ENCODE results near the gene LGALS9. TPM values are rescaled to one million over a fixed set of nuclear protein-coding genes. Genes with fewer than 3 reads are reported as not detected.
"Not testable (repeated sequence)": the region's sequence is repeated elsewhere in the genome, so short reads cannot be mapped to it uniquely, and the experiment has no call there.

LGALS9 gene
- total RNA-seq, 2 donors from 2014 or later, result 44.8 to 46.3 TPM

- H3K36me3 Mint-ChIP-seq (ENCODE audit: insufficient read depth in 2 of 2); DNase-seq; H3K4me3 Mint-ChIP-seq; H3K27me3 Mint-ChIP-seq (ENCODE audit: low read depth); H3K27ac Mint-ChIP-seq; H3K4me1 Mint-ChIP-seq (ENCODE audit: low read depth); H3K9me3 Mint-ChIP-seq: not testable (repeated sequence)
- peak in 1 of 2 donors; percentile 13 for ATAC-seq (replicated peaks in 1 of 2)
Measured at GRCh38 chr17:27637818-27638217, 6.8 kb downstream of the LGALS9 start.

- not testable (repeated sequence) for H3K9me3 Mint-ChIP-seq; ATAC-seq (replicated peaks in 1 of 2); H3K4me1 Mint-ChIP-seq (ENCODE audit: low read depth); H3K27ac Mint-ChIP-seq; H3K36me3 Mint-ChIP-seq (ENCODE audit: insufficient read depth in 2 of 2); DNase-seq; H3K4me3 Mint-ChIP-seq; H3K27me3 Mint-ChIP-seq (ENCODE audit: low read depth)
Measured at GRCh38 chr17:27638415-27638914, 7.5 kb downstream of the LGALS9 start.

- Mint-ChIP-seq H3K4me1 (ENCODE audit: low read depth) (no peaks in the 10 kb centered on the region), H3K9me3 (no peaks in the 10 kb centered on the region)
Measured at GRCh38 chr17:27640790-27641189, 9.8 kb downstream of the LGALS9 start.

GRCh38 chr17:27644586-27644985 lies 13.6 kb downstream of the LGALS9 start:
- ATAC-seq (replicated peaks in 1 of 2) (no peak), DNase-seq (no peak)
- no peaks in the 10 kb centered on the region for H3K9me3 Mint-ChIP-seq
- H3K27me3 Mint-ChIP-seq (ENCODE audit: low read depth), result no peaks in the 10 kb centered on the region
- no peak overlapping the region for H3K4me3 Mint-ChIP-seq
- H3K27ac Mint-ChIP-seq, result no peak overlapping the region
- peaks cover 1 to 4% of the 10 kb centered on the region in 2 donors for H3K36me3 Mint-ChIP-seq (ENCODE audit: insufficient read depth in 2 of 2)
- no peaks in the 10 kb centered on the region for H3K4me1 Mint-ChIP-seq (ENCODE audit: low read depth)

More at GRCh38 chr17:27640790-27641189, 9.8 kb downstream of the LGALS9 start:
- ATAC-seq (replicated peaks in 1 of 2), result no peak
- H3K4me3 Mint-ChIP-seq, result no peak overlapping the region
- DNase-seq, result no peak
- H3K27me3 Mint-ChIP-seq (ENCODE audit: low read depth), result no peaks in the 10 kb centered on the region
- H3K27ac Mint-ChIP-seq, result peak overlapping the region; percentile 11
- H3K36me3 Mint-ChIP-seq (ENCODE audit: insufficient read depth in 2 of 2), result peaks cover 1 to 2% of the 10 kb centered on the region in 2 donors

GRCh38 chr17:27645621-27646020 lies 14.6 kb downstream of the LGALS9 start:
- DNase-seq; H3K4me1 Mint-ChIP-seq (ENCODE audit: low read depth); H3K27ac Mint-ChIP-seq; H3K4me3 Mint-ChIP-seq; H3K9me3 Mint-ChIP-seq; H3K36me3 Mint-ChIP-seq (ENCODE audit: insufficient read depth in 2 of 2); H3K27me3 Mint-ChIP-seq (ENCODE audit: low read depth): not testable (repeated sequence)
- ATAC-seq (replicated peaks in 1 of 2), result peak; percentile 51 to 55

- Mint-ChIP-seq H3K4me3 (no peak overlapping the region), H3K9me3 (no peaks in the 10 kb centered on the region), H3K27ac (no peak overlapping the region), H3K36me3 (ENCODE audit: insufficient read depth in 2 of 2) (peaks cover 1 to 2% of the 10 kb centered on the region in 2 donors), H3K27me3 (ENCODE audit: low read depth) (no peaks in the 10 kb centered on the region), H3K4me1 (ENCODE audit: low read depth) (no peaks in the 10 kb centered on the region)
- no peak for DNase-seq
- no peak for ATAC-seq (replicated peaks in 1 of 2)
Measured at GRCh38 chr17:27646232-27646631, 15.2 kb downstream of the LGALS9 start.

GRCh38 chr17:27647765-27648164 lies 16.8 kb downstream of the LGALS9 start:
- Mint-ChIP-seq H3K27me3 (ENCODE audit: low read depth) (no peaks in the 10 kb centered on the region), H3K4me3 (no peak overlapping the region), H3K4me1 (ENCODE audit: low read depth) (no peaks in the 10 kb centered on the region), H3K9me3 (no peaks in the 10 kb centered on the region), H3K36me3 (ENCODE audit: insufficient read depth in 2 of 2) (peaks cover 1 to 2% of the 10 kb centered on the region in 2 donors), H3K27ac (no peak overlapping the region)
- ATAC-seq (replicated peaks in 1 of 2) (no peak), DNase-seq (no peak)

GRCh38 chr17:27649111-27649571 lies 18.2 kb downstream of the LGALS9 start:
- H3K27ac Mint-ChIP-seq; DNase-seq; H3K36me3 Mint-ChIP-seq (ENCODE audit: insufficient read depth in 2 of 2); H3K4me3 Mint-ChIP-seq; H3K4me1 Mint-ChIP-seq (ENCODE audit: low read depth); H3K27me3 Mint-ChIP-seq (ENCODE audit: low read depth); ATAC-seq (replicated peaks in 1 of 2); H3K9me3 Mint-ChIP-seq: not testable (repeated sequence)

- H3K4me1 Mint-ChIP-seq (ENCODE audit: low read depth), result peaks cover 7% of the 10 kb centered on the region
- peaks cover 1 to 2% of the 10 kb centered on the region in 2 donors for H3K36me3 Mint-ChIP-seq (ENCODE audit: insufficient read depth in 2 of 2)
- H3K9me3 Mint-ChIP-seq, result no peaks in the 10 kb centered on the region
- no peak overlapping the region for H3K4me3 Mint-ChIP-seq
- ATAC-seq (replicated peaks in 1 of 2), result no peak
- DNase-seq, result no peak
- no peak overlapping the region for H3K27ac Mint-ChIP-seq
- no peaks in the 10 kb centered on the region for H3K27me3 Mint-ChIP-seq (ENCODE audit: low read depth)
Measured at GRCh38 chr17:27649929-27650328, 18.9 kb downstream of the LGALS9 start.

GRCh38 chr17:27650836-27651235 lies 19.8 kb downstream of the LGALS9 start:
- no peaks in the 10 kb centered on the region for H3K9me3 Mint-ChIP-seq
- H3K27me3 Mint-ChIP-seq (ENCODE audit: low read depth), result no peaks in the 10 kb centered on the region
- H3K4me1 Mint-ChIP-seq (ENCODE audit: low read depth), result peaks cover 7% of the 10 kb centered on the region
- H3K36me3 Mint-ChIP-seq (ENCODE audit: insufficient read depth in 2 of 2), result peaks cover under 1 to 2% of the 10 kb centered on the region in 2 donors
- H3K27ac Mint-ChIP-seq, result no peak overlapping the region
- DNase-seq (no peak), ATAC-seq (replicated peaks in 1 of 2) (no peak)
- no peak overlapping the region for H3K4me3 Mint-ChIP-seq

- DNase-seq, result peak; percentile 66 to 72
- peaks cover 0 to 2% of the 10 kb centered on the region in 2 donors for H3K36me3 Mint-ChIP-seq (ENCODE audit: insufficient read depth in 2 of 2)
- ATAC-seq (replicated peaks in 1 of 2), result peak; percentile 34 to 54
- H3K4me1 Mint-ChIP-seq (ENCODE audit: low read depth), result peaks cover 7% of the 10 kb centered on the region
- H3K27ac Mint-ChIP-seq, result no peak overlapping the region
- no peak overlapping the region for H3K4me3 Mint-ChIP-seq
- H3K9me3 Mint-ChIP-seq, result no peaks in the 10 kb centered on the region
- no peaks in the 10 kb centered on the region for H3K27me3 Mint-ChIP-seq (ENCODE audit: low read depth)
Measured at GRCh38 chr17:27651411-27652345, 20.7 kb downstream of the LGALS9 start.

- not testable (repeated sequence) for ATAC-seq (replicated peaks in 1 of 2); H3K9me3 Mint-ChIP-seq; H3K27ac Mint-ChIP-seq; DNase-seq; H3K4me3 Mint-ChIP-seq; H3K36me3 Mint-ChIP-seq (ENCODE audit: insufficient read depth in 2 of 2); H3K4me1 Mint-ChIP-seq (ENCODE audit: low read depth); H3K27me3 Mint-ChIP-seq (ENCODE audit: low read depth)
Measured at GRCh38 chr17:27653449-27653971, 22.5 kb downstream of the LGALS9 start.

- Mint-ChIP-seq H3K36me3 (ENCODE audit: insufficient read depth in 2 of 2) (no peaks in the 10 kb centered on the region), H3K27me3 (ENCODE audit: low read depth) (no peaks in the 10 kb centered on the region), H3K27ac (no peak overlapping the region), H3K9me3 (no peaks in the 10 kb centered on the region), H3K4me1 (ENCODE audit: low read depth) (peaks cover 7% of the 10 kb centered on the region), H3K4me3 (no peak overlapping the region)
- DNase-seq, result no peak
- no peak for ATAC-seq (replicated peaks in 1 of 2)
Measured at GRCh38 chr17:27654136-27654535, 23.1 kb downstream of the LGALS9 start.
